Muscle layer of duodenum (tissue), 2 donors: Measurements from ENCODE around the gene GTPBP1.

ENCODE experiments used
- H3K27ac ChIP-seq: one replicate; pipeline ENCODE4 v1.7.0; 2013; ENCODE audit warnings: mild to moderate bottlenecking, low read length
- H3K27me3 ChIP-seq: one replicate; pipeline ENCODE4 v1.7.0; 2013; ENCODE audit warnings: low read depth, mild to moderate bottlenecking, control low read depth, low read length
- H3K36me3 ChIP-seq, 2 donors: one replicate each; pipeline ENCODE4 v1.7.0; 2013; ENCODE audit warnings: low read length in 2 of 2, control low read depth in 1 of 2, mild to moderate bottlenecking in 1 of 2; ENCODE audit not compliant: insufficient read depth in 2 of 2, control insufficient read depth in 1 of 2
- H3K4me1 ChIP-seq, 2 donors: one replicate each; pipeline ENCODE4 v1.7.0; 2013; ENCODE audit warnings: low read length in 2 of 2, mild to moderate bottlenecking in 2 of 2, control low read depth in 1 of 2, moderate library complexity in 1 of 2; ENCODE audit not compliant: insufficient read depth in 2 of 2, control insufficient read depth in 1 of 2
- H3K4me3 ChIP-seq, 2 donors: one replicate each; pipeline ENCODE4 v1.7.0; 2013; ENCODE audit warnings: low read length in 2 of 2, low read depth in 1 of 2, mild to moderate bottlenecking in 1 of 2
- H3K9me3 ChIP-seq, 2 donors: one replicate each; pipeline ENCODE4 v1.7.0; 2013; ENCODE audit warnings: low read length in 2 of 2, control low read depth in 1 of 2, mild to moderate bottlenecking in 1 of 2; ENCODE audit not compliant: control insufficient read depth in 1 of 2
- donor health status: healthy.

Gene GTPBP1

DNA sequence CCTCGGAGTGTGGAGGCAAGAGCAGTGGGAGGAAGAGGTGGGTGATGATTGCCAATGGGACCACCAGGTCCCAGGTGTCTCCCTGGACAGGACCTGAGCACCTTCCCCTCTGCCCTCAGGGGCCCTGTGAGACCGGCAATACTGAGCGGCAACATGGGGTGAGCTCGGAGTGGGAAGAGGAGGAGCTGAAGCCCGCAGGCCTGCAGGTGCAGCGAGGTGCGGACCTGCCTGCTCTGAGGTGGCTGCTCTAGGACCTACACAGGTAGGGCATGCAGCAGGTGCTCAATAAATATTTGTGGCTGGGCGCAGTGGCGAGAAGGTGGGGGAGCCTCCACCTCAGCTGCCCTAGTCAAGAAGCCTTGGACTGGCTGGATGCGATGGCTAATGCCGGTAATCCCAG is 62.3 kb downstream of the GTPBP1 start:
- Histone ChIP-seq H3K27me3 (no peaks in the 10 kb centered on the region), H3K4me3 (no peak overlapping the region), H3K36me3 (no peaks in the 10 kb centered on the region), H3K9me3 (no peaks in the 10 kb centered on the region), H3K4me1 (no peaks in the 10 kb centered on the region), H3K27ac (no peak overlapping the region)

GRCh38 chr22:38770257-38770949 is 64.7 kb downstream of the GTPBP1 start:
- Histone ChIP-seq H3K36me3 (no peaks in the 10 kb centered on the region), H3K27me3 (no peaks in the 10 kb centered on the region), H3K9me3 (no peaks in the 10 kb centered on the region), H3K4me3 (no peak overlapping the region), H3K27ac (no peak overlapping the region), H3K4me1 (no peaks in the 10 kb centered on the region)

DNA sequence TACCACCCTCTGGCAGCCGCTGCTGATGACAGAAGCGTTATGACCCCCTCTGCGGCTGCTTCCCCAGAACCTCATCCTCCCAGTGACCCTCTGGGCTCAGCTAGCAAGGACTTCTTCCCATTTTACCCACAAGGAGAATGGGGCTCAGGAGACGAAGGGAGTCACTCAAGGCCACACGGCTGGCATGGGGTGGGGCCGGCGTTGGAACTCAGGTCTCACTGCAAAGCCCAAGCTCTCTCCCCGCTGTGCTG is 66.8 kb downstream of the GTPBP1 start:
- Histone ChIP-seq H3K27ac (no peak overlapping the region), H3K9me3 (no peaks in the 10 kb centered on the region), H3K4me3 (no peak overlapping the region), H3K27me3 (no peaks in the 10 kb centered on the region), H3K4me1 (no peaks in the 10 kb centered on the region), H3K36me3 (no peaks in the 10 kb centered on the region)

- no peak overlapping the region for H3K27ac ChIP-seq
- no peaks in the 10 kb centered on the region for H3K9me3 ChIP-seq
- peaks cover 3 to 4% of the 10 kb centered on the region in 2 donors for H3K36me3 ChIP-seq
- no peaks in the 10 kb centered on the region for H3K4me1 ChIP-seq
- H3K4me3 ChIP-seq: no peak overlapping the region
- no peaks in the 10 kb centered on the region for H3K27me3 ChIP-seq
Observed at GRCh38 chr22:38773363-38773946, 67.7 kb downstream of the GTPBP1 start.

- no peak overlapping the region for H3K4me3 ChIP-seq
- H3K36me3 ChIP-seq: peaks cover 6 to 15% of the 10 kb centered on the region in 2 donors
- no peaks in the 10 kb centered on the region for H3K4me1 ChIP-seq
- no peak overlapping the region for H3K27ac ChIP-seq
- H3K9me3 ChIP-seq: no peaks in the 10 kb centered on the region
- H3K27me3 ChIP-seq: no peaks in the 10 kb centered on the region
Observed at GRCh38 chr22:38774496-38775166, 68.9 kb downstream of the GTPBP1 start.

- Histone ChIP-seq H3K27ac (no peak overlapping the region), H3K4me1 (no peaks in the 10 kb centered on the region), H3K36me3 (peaks cover 6 to 24% of the 10 kb centered on the region in 2 donors), H3K4me3 (no peak overlapping the region), H3K27me3 (no peaks in the 10 kb centered on the region), H3K9me3 (no peaks in the 10 kb centered on the region)
Observed at GRCh38 chr22:38775656-38776055, 69.9 kb downstream of the GTPBP1 start.

GRCh38 chr22:38776086-38776485 is 70.3 kb downstream of the GTPBP1 start:
- Histone ChIP-seq H3K4me3 (no peak overlapping the region), H3K27me3 (no peaks in the 10 kb centered on the region), H3K36me3 (peaks cover 6 to 28% of the 10 kb centered on the region in 2 donors), H3K27ac (no peak overlapping the region), H3K4me1 (no peaks in the 10 kb centered on the region), H3K9me3 (no peaks in the 10 kb centered on the region)

- Histone ChIP-seq H3K4me1 (no peaks in the 10 kb centered on the region), H3K36me3 (peaks cover 9 to 29% of the 10 kb centered on the region in 2 donors), H3K27ac (no peak overlapping the region), H3K27me3 (no peaks in the 10 kb centered on the region), H3K9me3 (no peaks in the 10 kb centered on the region), H3K4me3 (no peak overlapping the region)
Observed at GRCh38 chr22:38777087-38777671, 71.4 kb downstream of the GTPBP1 start.

GRCh38 chr22:38781033-38781432 is 75.3 kb downstream of the GTPBP1 start:
- Histone ChIP-seq H3K27me3 (no peaks in the 10 kb centered on the region), H3K4me3 (no peak overlapping the region), H3K27ac (no peak overlapping the region), H3K4me1 (peaks cover 0 to 10% of the 10 kb centered on the region in 2 donors), H3K9me3 (no peaks in the 10 kb centered on the region), H3K36me3 (peaks cover 11 to 29% of the 10 kb centered on the region in 2 donors)

DNA sequence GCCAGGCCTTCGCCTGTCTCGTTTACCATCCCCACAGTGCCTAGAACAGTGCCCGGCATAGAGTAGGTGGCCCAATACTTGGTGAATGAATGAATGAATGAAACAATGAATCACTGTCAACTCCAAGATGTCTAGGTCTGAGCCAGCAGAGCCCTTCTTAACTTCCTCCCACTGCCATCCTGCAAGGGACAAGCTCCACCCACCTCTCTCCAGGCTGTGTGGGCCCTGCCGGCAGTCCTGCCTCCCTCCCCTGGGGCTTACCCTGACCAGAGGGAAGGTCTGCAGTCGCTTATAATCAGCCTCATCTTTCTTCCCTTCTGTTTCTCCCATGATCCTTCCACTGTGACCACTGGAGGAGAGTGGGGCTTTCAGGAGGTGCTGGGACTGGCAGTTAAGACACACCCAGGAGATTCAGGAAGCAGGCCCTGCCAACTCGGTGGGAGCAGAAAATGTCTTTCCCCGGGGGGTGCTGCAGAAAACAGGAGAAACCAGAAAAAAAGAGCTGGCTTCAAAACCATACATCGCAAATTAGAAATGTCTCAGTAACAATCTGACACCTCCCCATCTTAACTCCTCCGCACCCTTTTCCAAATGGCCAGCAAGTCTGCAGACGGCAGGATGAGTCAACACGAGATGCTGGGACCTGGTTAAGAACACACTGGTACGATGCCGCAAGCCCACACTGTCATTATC is 76.8 kb downstream of the GTPBP1 start:
- peaks cover 11 to 29% of the 10 kb centered on the region in 2 donors for H3K36me3 ChIP-seq
- H3K27ac ChIP-seq: no peak overlapping the region
- peaks cover 2 to 20% of the 10 kb centered on the region in 2 donors for H3K4me1 ChIP-seq
- H3K27me3 ChIP-seq: no peaks in the 10 kb centered on the region
- no peaks in the 10 kb centered on the region for H3K9me3 ChIP-seq
- H3K4me3 ChIP-seq: no peak overlapping the region
